NOMO-1 (cell line): ENCODE data around the gene FGGY.
"Not testable (repeated sequence)": the region's sequence is repeated elsewhere in the genome, so short reads cannot be mapped to it uniquely, and the experiment has no call there.

Source experiments
- DNase-seq, 2 experiments: peaks; one replicate each; lab custom pipeline; 2025; ENCODE audit not compliant: unreplicated experiment in 2 of 2; lab: John Stamatoyannopoulos, UW

Gene FGGY

DNA sequence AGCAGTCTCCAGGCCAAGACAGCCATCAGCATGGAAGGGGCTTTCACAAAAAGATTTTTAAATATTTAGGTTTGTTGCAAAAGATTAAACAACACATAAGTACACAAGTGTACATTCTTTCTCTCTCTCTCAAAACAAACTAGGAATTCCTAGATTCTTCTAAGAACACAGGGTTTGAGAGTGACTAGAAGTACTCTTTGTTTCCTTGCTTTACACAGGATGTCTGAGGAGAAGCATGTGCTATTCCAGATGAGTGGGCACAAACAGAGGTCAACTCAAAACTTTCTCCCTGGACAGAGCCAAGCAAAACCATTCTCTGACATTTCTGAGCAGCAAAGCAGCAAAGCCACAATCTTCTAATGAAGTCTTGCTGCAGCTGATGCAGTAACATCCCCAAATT, 307.3 kb downstream of the FGGY start:
- no peak for DNase-seq

DNA sequence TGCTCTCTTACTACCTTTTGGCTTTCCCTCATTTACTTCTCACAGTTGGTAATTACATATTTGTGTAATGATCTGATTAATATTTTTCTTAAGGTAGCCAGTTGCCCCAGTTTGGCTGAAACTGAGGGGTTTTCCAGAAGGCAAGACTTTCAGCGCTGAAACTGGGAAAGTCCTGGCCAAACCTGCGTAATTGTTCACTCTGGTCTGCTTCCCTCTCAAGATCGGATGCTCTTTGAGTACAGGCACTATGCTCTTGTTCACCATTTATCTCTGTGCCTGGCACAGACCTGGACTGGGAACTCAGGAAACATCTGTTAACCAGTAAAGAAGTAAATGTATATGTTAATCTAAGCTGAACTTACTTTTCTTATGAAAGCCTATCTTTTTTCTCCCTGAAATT, 308.3 kb downstream of the FGGY start:
- DNase-seq: no peak

DNA sequence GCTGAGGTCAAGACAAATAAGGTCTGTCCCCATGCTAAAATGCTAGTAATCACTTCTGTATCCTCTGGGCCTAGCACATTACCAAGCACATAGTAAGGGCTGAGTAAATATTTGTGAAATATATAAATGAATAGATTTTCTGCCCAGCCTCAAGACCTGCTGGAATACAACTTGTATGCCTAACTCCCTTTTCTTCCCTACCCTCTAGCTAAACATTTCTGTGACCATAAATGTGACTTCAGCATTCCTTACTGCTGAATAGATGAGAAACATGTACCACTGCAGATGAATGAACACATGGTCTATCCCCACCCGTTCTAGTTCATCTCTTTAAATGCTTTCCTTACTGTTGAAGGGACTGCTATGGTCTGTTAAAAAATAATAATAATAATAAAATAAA, 308.9 kb downstream of the FGGY start:
- DNase-seq: no peak

- DNase-seq: no peak
Observed at GRCh38 chr1:59609245-59609644, 312.4 kb downstream of the FGGY start.

DNA sequence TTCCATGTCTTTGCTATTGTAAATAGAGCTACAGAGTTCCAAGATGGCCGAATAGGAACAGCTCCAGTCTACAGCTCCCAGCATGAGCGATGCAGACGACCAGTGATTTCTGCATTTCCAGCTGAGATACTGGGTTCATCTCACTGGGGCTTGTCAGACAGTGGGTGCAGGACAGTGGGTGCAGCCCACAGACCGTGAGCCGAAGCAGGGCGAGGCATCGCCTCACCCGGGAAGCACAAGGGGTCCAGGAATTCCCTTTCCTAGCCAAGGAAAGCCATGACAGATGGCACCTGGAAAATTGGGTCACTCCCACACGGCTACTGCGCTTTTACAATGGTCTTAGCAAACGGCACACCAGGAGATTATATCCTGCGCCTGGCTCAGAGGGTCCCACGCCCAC, 313.6 kb downstream of the FGGY start:
- not testable (repeated sequence) for DNase-seq

- DNase-seq: no peak
Observed at GRCh38 chr1:59617434-59617833, 320.5 kb downstream of the FGGY start.

- no peak for DNase-seq
Observed at GRCh38 chr1:59619557-59619956, 322.7 kb downstream of the FGGY start.

GRCh38 chr1:59625384-59625783, 328.5 kb downstream of the FGGY start:
- DNase-seq: no peak

DNA sequence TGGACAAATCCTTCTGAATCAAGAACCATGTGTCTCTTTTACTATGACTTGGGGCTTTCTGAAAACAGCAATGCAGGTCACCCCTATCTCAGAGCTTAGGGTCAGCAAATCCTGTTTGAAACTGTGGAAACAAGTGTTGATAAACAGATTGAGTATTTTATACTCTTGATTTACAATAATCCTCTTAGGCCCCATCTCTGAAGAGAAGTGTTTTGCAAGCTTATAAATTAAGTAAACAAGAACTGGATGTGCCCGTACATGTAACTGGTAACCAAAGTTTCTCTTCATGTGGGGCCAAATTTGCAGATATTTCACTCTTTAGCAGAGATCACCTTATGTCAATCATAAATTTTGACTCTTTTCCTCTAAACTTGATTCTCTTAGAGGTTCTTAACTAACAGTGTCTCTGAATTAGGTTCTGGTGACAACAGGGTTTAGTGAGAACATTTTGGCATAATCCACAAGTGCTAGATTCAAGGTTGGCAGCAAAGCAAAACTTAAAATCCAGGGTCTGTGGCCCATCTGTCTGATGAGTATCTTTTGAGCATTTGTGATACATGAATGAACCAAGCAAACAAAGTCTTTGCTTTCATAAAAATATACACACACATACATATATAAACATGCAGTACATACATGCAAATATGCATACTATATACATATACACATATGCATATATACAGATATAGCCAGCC, 334.8 kb downstream of the FGGY start:
- no peak for DNase-seq

DNA sequence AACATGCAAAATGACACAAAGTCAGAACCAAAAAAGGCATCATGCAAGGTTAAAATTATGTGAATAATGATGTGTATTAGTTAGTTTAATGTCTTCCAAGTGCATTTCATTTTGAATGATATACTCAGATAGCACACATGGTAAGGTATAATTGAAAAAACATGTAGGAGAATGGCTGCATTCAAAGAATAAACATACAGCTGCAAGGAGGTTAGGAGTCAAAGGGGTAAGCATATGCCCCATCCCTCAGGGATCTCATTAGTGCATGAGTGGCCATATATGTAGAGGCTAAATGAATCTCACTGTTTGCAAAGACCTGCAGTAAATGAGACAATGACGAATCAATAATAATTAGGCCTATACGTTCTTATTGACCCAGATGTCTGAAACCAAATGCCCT, 338.2 kb downstream of the FGGY start:
- no peak for DNase-seq

DNA sequence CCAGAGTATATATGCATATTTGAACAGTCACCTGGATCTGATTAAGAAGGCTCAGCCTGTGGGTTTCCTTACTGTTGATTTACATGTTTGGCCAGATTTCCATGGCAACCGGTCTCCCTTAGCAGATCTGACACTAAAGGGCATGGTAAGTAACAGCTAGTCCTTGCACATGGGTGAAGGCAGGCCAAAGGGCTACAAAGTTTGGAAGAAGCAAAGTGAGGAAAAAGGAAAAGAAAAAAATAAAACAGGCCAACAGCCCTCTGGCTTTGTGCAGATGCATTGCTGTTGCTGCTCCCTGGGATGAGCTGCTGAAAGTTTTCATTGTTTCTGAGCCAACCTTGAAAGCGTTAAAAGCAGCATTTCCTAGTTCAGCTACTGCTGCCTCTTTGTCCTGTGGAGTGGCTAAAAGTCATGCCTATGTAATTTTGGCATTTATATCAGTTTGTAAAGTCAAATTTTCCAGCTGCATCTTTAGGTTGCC, 341.4 kb downstream of the FGGY start:
- no peak for DNase-seq

GRCh38 chr1:59639266-59639665, 342.4 kb downstream of the FGGY start:
- DNase-seq: no peak

GRCh38 chr1:59640851-59641250, 344.0 kb downstream of the FGGY start:
- DNase-seq: no peak

DNA sequence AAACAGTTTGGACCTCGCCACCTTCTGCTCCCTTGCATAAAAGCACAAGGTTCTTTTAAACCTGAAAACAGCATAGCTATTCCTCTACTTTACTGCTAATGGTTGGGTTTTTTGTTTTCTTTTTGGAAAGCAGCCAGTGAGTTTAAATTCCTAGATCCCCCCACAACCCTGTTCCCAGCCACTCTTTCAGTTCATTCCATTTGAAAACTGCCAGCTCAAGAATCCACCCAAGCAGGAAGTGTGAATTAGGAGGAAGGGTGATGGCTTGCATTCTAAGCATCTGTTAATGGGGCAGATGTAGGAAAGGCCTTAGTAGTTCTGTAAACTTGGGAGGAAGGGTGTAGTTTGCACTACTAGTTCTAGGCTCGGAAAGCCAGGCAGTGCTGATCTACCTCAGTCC, 344.9 kb downstream of the FGGY start:
- no peak for DNase-seq

GRCh38 chr1:59643526-59643925, 346.6 kb downstream of the FGGY start:
- DNase-seq: no peak

- DNase-seq: no peak
Observed at GRCh38 chr1:59645893-59646292, 349.0 kb downstream of the FGGY start.

DNA sequence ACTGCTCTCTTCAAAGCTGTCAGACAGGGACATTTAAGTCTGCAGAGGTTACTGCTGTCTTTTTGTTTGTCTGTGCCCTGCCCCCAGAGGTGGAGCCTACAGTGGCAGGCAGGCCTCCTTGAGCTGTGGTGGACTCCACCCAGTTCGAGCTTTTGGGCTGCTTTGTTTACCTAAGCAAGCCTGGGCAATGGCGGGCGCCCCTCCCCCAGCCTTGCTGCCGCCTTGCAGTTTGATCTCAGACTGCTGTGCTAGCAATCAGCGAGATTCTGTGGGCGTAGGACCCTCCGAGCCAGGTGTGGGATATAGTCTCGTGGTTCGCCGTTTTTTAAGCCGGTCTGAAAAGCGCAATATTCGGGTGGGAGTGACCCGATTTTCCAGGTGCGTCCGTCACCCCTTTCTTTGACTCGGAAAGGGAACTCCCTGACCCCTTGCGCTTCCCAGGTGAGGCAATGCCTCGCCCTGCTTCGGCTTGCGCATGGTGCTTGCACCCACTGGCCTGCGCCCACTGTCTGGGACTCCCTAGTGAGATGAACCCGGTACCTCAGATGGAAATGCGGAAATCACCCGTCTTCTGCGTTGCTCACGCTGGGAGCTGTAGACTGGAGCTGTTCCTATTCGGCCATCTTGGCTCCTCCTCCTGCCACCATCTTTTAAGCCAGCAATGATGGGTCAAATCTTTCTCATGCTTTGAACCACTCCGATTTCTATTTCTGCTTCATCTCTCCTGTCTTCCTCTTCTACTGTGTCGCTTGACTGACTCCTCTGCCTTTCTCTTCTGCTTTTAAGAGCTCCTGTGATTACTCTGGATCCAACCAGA, 356.5 kb downstream of the FGGY start:
- DNase-seq: not testable (repeated sequence)

- no peak for DNase-seq
Observed at GRCh38 chr1:59653968-59654367, 357.1 kb downstream of the FGGY start.

DNA sequence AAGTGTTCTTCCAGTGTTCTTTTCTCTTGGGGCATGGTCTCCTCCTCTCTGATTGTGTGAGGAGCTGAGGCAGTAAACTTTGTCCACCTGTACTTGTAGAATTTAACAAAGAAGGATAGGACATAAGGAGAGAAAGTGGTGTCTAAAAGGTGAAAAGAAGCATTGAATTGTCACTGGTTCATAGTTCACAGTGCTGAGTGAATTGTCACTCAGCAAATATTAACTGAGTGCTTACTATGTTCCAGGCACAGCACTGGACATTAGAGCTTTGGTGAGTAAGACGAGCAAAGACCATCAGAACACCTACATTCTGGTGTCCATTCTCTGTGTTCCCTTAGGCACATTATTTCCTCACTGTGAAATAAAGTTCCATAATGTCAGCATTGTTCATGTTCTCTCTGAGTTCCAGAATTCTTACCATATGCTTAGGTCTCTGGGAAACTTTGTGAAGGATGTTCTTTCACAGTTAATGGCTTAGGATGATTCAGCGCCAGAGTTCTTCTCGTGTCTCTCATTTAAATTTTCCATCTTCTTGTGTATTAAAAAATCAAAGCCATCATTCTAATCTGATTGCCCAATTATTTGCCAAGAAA, 361.1 kb downstream of the FGGY start:
- DNase-seq: no peak

GRCh38 chr1:59664166-59664565, 367.3 kb downstream of the FGGY start:
- no peak for DNase-seq

GRCh38 chr1:59666106-59666505, 369.2 kb downstream of the FGGY start:
- peak; percentile 33 to 42 for DNase-seq

- DNase-seq: no peak
Observed at GRCh38 chr1:59667020-59667419, 370.1 kb downstream of the FGGY start.
